IMR-90 (cell line): ENCODE results near the gene CARM1.

Source experiments
- BHLHE40 ChIP-seq: fragments of 150-350 bp; IDR thresholded peaks from 2 replicates; pipeline ENCODE4 v1.6.1; 2016; ENCODE audit warnings: mild to moderate bottlenecking, low read depth, low read length
- CHD1 ChIP-seq: IDR thresholded peaks from 2 replicates; pipeline ENCODE4 v1.6.1; 2012; ENCODE audit warnings: low read depth, low read length, improper control_type of control experiment
- FOS ChIP-seq: fragments of 150-350 bp; IDR thresholded peaks from 2 replicates; pipeline ENCODE4 v1.6.1; 2016; ENCODE audit warnings: low read depth, low read length
- MAZ ChIP-seq: IDR thresholded peaks from 2 replicates; pipeline ENCODE4 v1.6.1; 2012; ENCODE audit warnings: low read depth, mild to moderate bottlenecking, low read length, improper control_type of control experiment, moderate library complexity, borderline replicate concordance
- MXI1 ChIP-seq: IDR thresholded peaks from 2 replicates; pipeline ENCODE4 v1.6.1; 2012; ENCODE audit warnings: low read depth, mild to moderate bottlenecking, low read length, moderate library complexity, borderline replicate concordance
- POLR2A ChIP-seq: IDR thresholded peaks from 2 replicates; pipeline ENCODE4 v1.6.1; 2012; ENCODE audit warnings: mild to moderate bottlenecking, low read depth, low read length
- RAD21 ChIP-seq: IDR thresholded peaks from 2 replicates; pipeline ENCODE4 v1.6.1; 2012; ENCODE audit warnings: low read length, improper control_type of control experiment
- RCOR1 ChIP-seq: IDR thresholded peaks from 2 replicates; pipeline ENCODE4 v1.6.1; 2012; ENCODE audit warnings: mild to moderate bottlenecking, low read length, improper control_type of control experiment; ENCODE audit not compliant: insufficient replicate concordance
- SMC3 ChIP-seq: fragments of 150-350 bp; IDR thresholded peaks from 2 replicates; pipeline ENCODE4 v1.6.1; 2016; ENCODE audit warnings: low read depth, mild to moderate bottlenecking, antibody characterized with exemption, low read length, moderate library complexity
- TF ChIP-seq, protein P1 (sequence below): conservative IDR thresholded peaks from 2 replicates; pipeline ENCODE4 v1.5.1; 2012; ENCODE audit warnings: mild to moderate bottlenecking, low read depth, low read length, improper control_type of control experiment
- TF ChIP-seq, protein P2 (sequence below): fragments of 150-350 bp; IDR thresholded peaks from 2 replicates; pipeline ENCODE4 v1.6.1; 2016; ENCODE audit warnings: low read depth, mild to moderate bottlenecking, low read length, moderate library complexity, borderline replicate concordance
- TF ChIP-seq, protein P3 (sequence below): fragments of 150-350 bp; IDR thresholded peaks from 2 replicates; pipeline ENCODE4 v1.6.1; 2017; ENCODE audit warnings: mild to moderate bottlenecking, antibody characterized with exemption, low read length, low read depth

DNA sequence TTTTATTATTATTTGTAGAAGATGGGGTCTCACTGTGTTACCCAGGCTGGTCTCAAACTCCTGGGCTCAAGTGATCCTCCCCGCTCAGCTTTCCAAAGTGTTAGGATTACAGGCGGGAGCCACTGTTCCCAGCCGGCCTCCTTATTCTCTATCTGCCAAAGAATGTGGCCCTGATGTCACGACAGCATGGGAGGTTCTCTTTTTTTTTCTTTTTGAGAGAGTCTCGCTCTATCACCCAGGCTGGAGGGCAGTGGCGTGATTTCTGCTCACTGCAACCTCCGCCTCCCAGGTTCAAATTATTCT, 23.5 kb downstream of the CARM1 start:
- TF ChIP-seq, protein P1, sequence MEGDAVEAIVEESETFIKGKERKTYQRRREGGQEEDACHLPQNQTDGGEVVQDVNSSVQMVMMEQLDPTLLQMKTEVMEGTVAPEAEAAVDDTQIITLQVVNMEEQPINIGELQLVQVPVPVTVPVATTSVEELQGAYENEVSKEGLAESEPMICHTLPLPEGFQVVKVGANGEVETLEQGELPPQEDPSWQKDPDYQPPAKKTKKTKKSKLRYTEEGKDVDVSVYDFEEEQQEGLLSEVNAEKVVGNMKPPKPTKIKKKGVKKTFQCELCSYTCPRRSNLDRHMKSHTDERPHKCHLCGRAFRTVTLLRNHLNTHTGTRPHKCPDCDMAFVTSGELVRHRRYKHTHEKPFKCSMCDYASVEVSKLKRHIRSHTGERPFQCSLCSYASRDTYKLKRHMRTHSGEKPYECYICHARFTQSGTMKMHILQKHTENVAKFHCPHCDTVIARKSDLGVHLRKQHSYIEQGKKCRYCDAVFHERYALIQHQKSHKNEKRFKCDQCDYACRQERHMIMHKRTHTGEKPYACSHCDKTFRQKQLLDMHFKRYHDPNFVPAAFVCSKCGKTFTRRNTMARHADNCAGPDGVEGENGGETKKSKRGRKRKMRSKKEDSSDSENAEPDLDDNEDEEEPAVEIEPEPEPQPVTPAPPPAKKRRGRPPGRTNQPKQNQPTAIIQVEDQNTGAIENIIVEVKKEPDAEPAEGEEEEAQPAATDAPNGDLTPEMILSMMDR, result no peak
- TF ChIP-seq POLR2A, result no peak
- TF ChIP-seq MXI1, result no peak
- TF ChIP-seq, protein P2, sequence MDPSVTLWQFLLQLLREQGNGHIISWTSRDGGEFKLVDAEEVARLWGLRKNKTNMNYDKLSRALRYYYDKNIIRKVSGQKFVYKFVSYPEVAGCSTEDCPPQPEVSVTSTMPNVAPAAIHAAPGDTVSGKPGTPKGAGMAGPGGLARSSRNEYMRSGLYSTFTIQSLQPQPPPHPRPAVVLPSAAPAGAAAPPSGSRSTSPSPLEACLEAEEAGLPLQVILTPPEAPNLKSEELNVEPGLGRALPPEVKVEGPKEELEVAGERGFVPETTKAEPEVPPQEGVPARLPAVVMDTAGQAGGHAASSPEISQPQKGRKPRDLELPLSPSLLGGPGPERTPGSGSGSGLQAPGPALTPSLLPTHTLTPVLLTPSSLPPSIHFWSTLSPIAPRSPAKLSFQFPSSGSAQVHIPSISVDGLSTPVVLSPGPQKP, result no peak
- no peak for TF ChIP-seq RAD21
- TF ChIP-seq SMC3, result no peak
- TF ChIP-seq FOS, result no peak
- no peak for TF ChIP-seq RCOR1
- TF ChIP-seq CHD1, result no peak
- TF ChIP-seq MAZ, result no peak
- TF ChIP-seq, protein P3, sequence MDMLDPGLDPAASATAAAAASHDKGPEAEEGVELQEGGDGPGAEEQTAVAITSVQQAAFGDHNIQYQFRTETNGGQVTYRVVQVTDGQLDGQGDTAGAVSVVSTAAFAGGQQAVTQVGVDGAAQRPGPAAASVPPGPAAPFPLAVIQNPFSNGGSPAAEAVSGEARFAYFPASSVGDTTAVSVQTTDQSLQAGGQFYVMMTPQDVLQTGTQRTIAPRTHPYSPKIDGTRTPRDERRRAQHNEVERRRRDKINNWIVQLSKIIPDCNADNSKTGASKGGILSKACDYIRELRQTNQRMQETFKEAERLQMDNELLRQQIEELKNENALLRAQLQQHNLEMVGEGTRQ, result no peak
- no peak for TF ChIP-seq BHLHE40
